Measurements from ENCODE around the gene JAK3. TPM values are rescaled to one million over a fixed set of nuclear protein-coding genes. Genes with fewer than 3 reads are reported as not detected.

JAK3 gene
- total RNA-seq, 1 experiment from 2014 or later = 5.7 TPM

- no peak overlapping the region for H2AFZ ChIP-seq (ENCODE audit: low read length)
- H3K4me1 ChIP-seq (ENCODE audit: low read length) = no peaks in the 10 kb centered on the region
- H3K27ac ChIP-seq (ENCODE audit: low read length) = no peak overlapping the region
- no peak overlapping the region for H3K4me3 ChIP-seq (ENCODE audit: low read length)
- H3K9ac ChIP-seq (ENCODE audit: low read length) = no peak overlapping the region
- H3K9me2 ChIP-seq (replicated peaks; ENCODE audit: insufficient read depth, low read length) = no peaks in the 10 kb centered on the region
- no peaks in the 10 kb centered on the region for H3K9me3 ChIP-seq (ENCODE audit: low read length)
- no peak overlapping the region for H3K4me2 ChIP-seq (ENCODE audit: low read depth, low read length, poor library complexity, severe bottlenecking)
- no peaks in the 10 kb centered on the region for H3K79me2 ChIP-seq (ENCODE audit: low read length)
- H3K27me3 ChIP-seq (ENCODE audit: low read length) = no peaks in the 10 kb centered on the region
- H4K20me1 ChIP-seq (ENCODE audit: insufficient read depth, low read depth, low read length) = no peaks in the 10 kb centered on the region
- no peaks in the 10 kb centered on the region for H3K36me3 ChIP-seq (ENCODE audit: insufficient read depth, low read length)
- no peak for DNase-seq
These were observed 51.6 kb downstream of the JAK3 start for GRCh38 chr19:17796013-17796837.

- no peak overlapping the region for H3K9ac ChIP-seq (ENCODE audit: low read length)
- H3K4me2 ChIP-seq (ENCODE audit: low read depth, low read length, poor library complexity, severe bottlenecking) = no peak overlapping the region
These were observed 52.3 kb downstream of the JAK3 start for GRCh38 chr19:17795495-17795856.

GRCh38 chr19:17794731-17795494 is 52.9 kb downstream of the JAK3 start, which contains the start of gene B3GNT3:
B3GNT3 (plus strand) TSS chr19:17795138; CDS start chr19:17807808, 12,670 bp downstream.
- Histone ChIP-seq H3K4me3 (ENCODE audit: low read length) (no peak within 1 kb of the TSS), H3K9me2 (replicated peaks; ENCODE audit: insufficient read depth, low read length) (no peaks in the 10 kb centered on the region), H3K4me1 (ENCODE audit: low read length) (no peaks in the 10 kb centered on the region), H3K27ac (ENCODE audit: low read length) (no peak within 1 kb of the TSS), H3K36me3 (ENCODE audit: insufficient read depth, low read length) (no peaks in the 10 kb centered on the region), H3K27me3 (ENCODE audit: low read length) (no peaks in the 10 kb centered on the region), H4K20me1 (ENCODE audit: insufficient read depth, low read depth, low read length) (no peaks in the 10 kb centered on the region), H3K9ac (ENCODE audit: low read length) (no peak within 1 kb of the TSS), H3K4me2 (ENCODE audit: low read depth, low read length, poor library complexity, severe bottlenecking) (no peak within 1 kb of the TSS), H2AFZ (ENCODE audit: low read length) (no peak within 1 kb of the TSS), H3K9me3 (ENCODE audit: low read length) (no peaks in the 10 kb centered on the region), H3K79me2 (ENCODE audit: low read length) (no peaks in the 10 kb centered on the region)
- no peak for DNase-seq

More at GRCh38 chr19:17795495-17795856, 52.3 kb downstream of the JAK3 start:
- Histone ChIP-seq H4K20me1 (ENCODE audit: insufficient read depth, low read depth, low read length) (no peaks in the 10 kb centered on the region), H2AFZ (ENCODE audit: low read length) (no peak overlapping the region), H3K9me3 (ENCODE audit: low read length) (no peaks in the 10 kb centered on the region), H3K27me3 (ENCODE audit: low read length) (no peaks in the 10 kb centered on the region), H3K27ac (ENCODE audit: low read length) (no peak overlapping the region), H3K4me1 (ENCODE audit: low read length) (no peaks in the 10 kb centered on the region), H3K36me3 (ENCODE audit: insufficient read depth, low read length) (no peaks in the 10 kb centered on the region), H3K4me3 (ENCODE audit: low read length) (no peak overlapping the region), H3K79me2 (ENCODE audit: low read length) (no peaks in the 10 kb centered on the region), H3K9me2 (replicated peaks; ENCODE audit: insufficient read depth, low read length) (no peaks in the 10 kb centered on the region)
- DNase-seq = no peak

- H3K27ac ChIP-seq (ENCODE audit: low read length) = no peak overlapping the region
- no peaks in the 10 kb centered on the region for H3K9me2 ChIP-seq (replicated peaks; ENCODE audit: insufficient read depth, low read length)
- H3K27me3 ChIP-seq (ENCODE audit: low read length) = no peaks in the 10 kb centered on the region
- H3K9ac ChIP-seq (ENCODE audit: low read length) = no peak overlapping the region
- H3K79me2 ChIP-seq (ENCODE audit: low read length) = no peaks in the 10 kb centered on the region
- H3K4me2 ChIP-seq (ENCODE audit: low read depth, low read length, poor library complexity, severe bottlenecking) = no peak overlapping the region
- no peak for DNase-seq
- H2AFZ ChIP-seq (ENCODE audit: low read length) = no peak overlapping the region
- H3K9me3 ChIP-seq (ENCODE audit: low read length) = no peaks in the 10 kb centered on the region
- no peaks in the 10 kb centered on the region for H3K36me3 ChIP-seq (ENCODE audit: insufficient read depth, low read length)
- H3K4me3 ChIP-seq (ENCODE audit: low read length) = no peak overlapping the region
- no peaks in the 10 kb centered on the region for H4K20me1 ChIP-seq (ENCODE audit: insufficient read depth, low read depth, low read length)
- no peaks in the 10 kb centered on the region for H3K4me1 ChIP-seq (ENCODE audit: low read length)
These were observed 53.4 kb downstream of the JAK3 start for GRCh38 chr19:17794412-17794730.

GRCh38 chr19:17790059-17790780 is 57.6 kb downstream of the JAK3 start:
- Histone ChIP-seq H3K4me3 (ENCODE audit: low read length) (no peak overlapping the region), H3K9me2 (replicated peaks; ENCODE audit: insufficient read depth, low read length) (no peaks in the 10 kb centered on the region), H3K79me2 (ENCODE audit: low read length) (no peaks in the 10 kb centered on the region), H2AFZ (ENCODE audit: low read length) (no peak overlapping the region), H3K4me2 (ENCODE audit: low read depth, low read length, poor library complexity, severe bottlenecking) (no peak overlapping the region), H4K20me1 (ENCODE audit: insufficient read depth, low read depth, low read length) (no peaks in the 10 kb centered on the region), H3K9ac (ENCODE audit: low read length) (no peak overlapping the region), H3K4me1 (ENCODE audit: low read length) (no peaks in the 10 kb centered on the region), H3K9me3 (ENCODE audit: low read length) (no peaks in the 10 kb centered on the region), H3K27me3 (ENCODE audit: low read length) (no peaks in the 10 kb centered on the region), H3K27ac (ENCODE audit: low read length) (no peak overlapping the region), H3K36me3 (ENCODE audit: insufficient read depth, low read length) (no peaks in the 10 kb centered on the region)
- DNase-seq = no peak

GRCh38 chr19:17788632-17789031 is 59.1 kb downstream of the JAK3 start:
- H3K36me3 ChIP-seq (ENCODE audit: insufficient read depth, low read length) = peaks cover 5% of the 10 kb centered on the region; the same call in 1 of the 2 replicates
- H3K9ac ChIP-seq (ENCODE audit: low read length) = no peak overlapping the region
- peaks cover 3% of the 10 kb centered on the region; the same call in 1 of the 2 replicates for H4K20me1 ChIP-seq (ENCODE audit: insufficient read depth, low read depth, low read length)
- H3K9me2 ChIP-seq (replicated peaks; ENCODE audit: insufficient read depth, low read length) = no peaks in the 10 kb centered on the region
- no peak overlapping the region for H3K4me3 ChIP-seq (ENCODE audit: low read length)
- H3K27me3 ChIP-seq (ENCODE audit: low read length) = no peaks in the 10 kb centered on the region
- no peaks in the 10 kb centered on the region for H3K9me3 ChIP-seq (ENCODE audit: low read length)
- H3K79me2 ChIP-seq (ENCODE audit: low read length) = no peaks in the 10 kb centered on the region
- DNase-seq = no peak
- no peaks in the 10 kb centered on the region for H3K4me1 ChIP-seq (ENCODE audit: low read length)
- H2AFZ ChIP-seq (ENCODE audit: low read length) = no peak overlapping the region
- no peak overlapping the region for H3K4me2 ChIP-seq (ENCODE audit: low read depth, low read length, poor library complexity, severe bottlenecking)
- no peak overlapping the region for H3K27ac ChIP-seq (ENCODE audit: low read length)

- Histone ChIP-seq H3K36me3 (ENCODE audit: insufficient read depth, low read length) (peaks cover 5% of the 10 kb centered on the region; the same call in 1 of the 2 replicates), H3K4me2 (ENCODE audit: low read depth, low read length, poor library complexity, severe bottlenecking) (no peak overlapping the region), H3K27me3 (ENCODE audit: low read length) (no peaks in the 10 kb centered on the region), H3K9me2 (replicated peaks; ENCODE audit: insufficient read depth, low read length) (no peaks in the 10 kb centered on the region), H3K4me3 (ENCODE audit: low read length) (no peak overlapping the region), H3K4me1 (ENCODE audit: low read length) (no peaks in the 10 kb centered on the region), H3K79me2 (ENCODE audit: low read length) (no peaks in the 10 kb centered on the region), H2AFZ (ENCODE audit: low read length) (no peak overlapping the region), H4K20me1 (ENCODE audit: insufficient read depth, low read depth, low read length) (peaks cover 3% of the 10 kb centered on the region; the same call in 1 of the 2 replicates), H3K9me3 (ENCODE audit: low read length) (no peaks in the 10 kb centered on the region), H3K9ac (ENCODE audit: low read length) (no peak overlapping the region), H3K27ac (ENCODE audit: low read length) (no peak overlapping the region)
- DNase-seq = no peak
These were observed 60.4 kb downstream of the JAK3 start for GRCh38 chr19:17787274-17787913.
